H7 (cell line): ENCODE measurements around the gene ABRACL. TPM values are rescaled to one million over a fixed set of nuclear protein-coding genes. Genes with fewer than 3 reads are reported as not detected.

Experiments used
- DNase-seq: peaks from one replicate; pipeline ENCODE4 v3.0.0; 2012
- H3K27me3 ChIP-seq: 2 replicates; pipeline ENCODE4 v1.6.0; 2011; ENCODE audit warnings: mild to moderate bottlenecking, low read length; ENCODE audit not compliant: control insufficient read depth, insufficient read depth
- H3K36me3 ChIP-seq: replicated peaks from 2 replicates; pipeline ENCODE4 v1.5.1; 2011; ENCODE audit warnings: low read length; ENCODE audit not compliant: control insufficient read depth, insufficient read depth
- H3K4me3 ChIP-seq: 2 replicates; pipeline ENCODE4 v1.5.1; 2011; ENCODE audit warnings: low read depth, mild to moderate bottlenecking, control low read depth, low read length, moderate library complexity; ENCODE audit not compliant: insufficient read depth
- total RNA-seq: library from RNA; depleted of rRNA; stranded (reverse); fragments of >200 nt; shearing (Covaris generic); gene quantifications from 2 replicates; pipeline ENCODE4 v1.2.3, GENCODE V29; 2014

ABRACL gene
- total RNA-seq, 1 experiment from 2014 or later = 108 TPM

- H3K4me3 ChIP-seq = no peak overlapping the region
- no peaks in the 10 kb centered on the region for H3K27me3 ChIP-seq
- no peak for DNase-seq
- no peaks in the 10 kb centered on the region for H3K36me3 ChIP-seq
These were observed 31.4 kb upstream of the ABRACL start for GRCh38 chr6:138997136-138997535.

- DNase-seq = no peak
- Histone ChIP-seq H3K4me3 (no peak overlapping the region), H3K36me3 (no peaks in the 10 kb centered on the region), H3K27me3 (no peaks in the 10 kb centered on the region)
These were observed 28.4 kb upstream of the ABRACL start for GRCh38 chr6:138999949-139000725.

GRCh38 chr6:139003751-139004150 is 24.8 kb upstream of the ABRACL start:
- H3K4me3 ChIP-seq = no peak overlapping the region

GRCh38 chr6:139006477-139006876 is 22.1 kb upstream of the ABRACL start:
- Histone ChIP-seq H3K4me3 (no peak overlapping the region), H3K36me3 (no peaks in the 10 kb centered on the region), H3K27me3 (no peaks in the 10 kb centered on the region)
- no peak for DNase-seq

More at GRCh38 chr6:139003751-139004150, 24.8 kb upstream of the ABRACL start:
- no peak for DNase-seq
- Histone ChIP-seq H3K36me3 (no peaks in the 10 kb centered on the region), H3K27me3 (no peaks in the 10 kb centered on the region)

GRCh38 chr6:139007428-139007827 is 21.1 kb upstream of the ABRACL start:
- no peaks in the 10 kb centered on the region for H3K36me3 ChIP-seq
- H3K27me3 ChIP-seq = no peaks in the 10 kb centered on the region
- no peak overlapping the region for H3K4me3 ChIP-seq
- no peak for DNase-seq

GRCh38 chr6:139008117-139008516 is 20.4 kb upstream of the ABRACL start:
- Histone ChIP-seq H3K27me3 (no peaks in the 10 kb centered on the region), H3K36me3 (no peaks in the 10 kb centered on the region), H3K4me3 (no peak overlapping the region)
- no peak for DNase-seq

GRCh38 chr6:139010674-139011073 is 17.9 kb upstream of the ABRACL start:
- H3K36me3 ChIP-seq = no peaks in the 10 kb centered on the region
- DNase-seq = no peak
- no peaks in the 10 kb centered on the region; the same call in 1 of the 2 replicates for H3K27me3 ChIP-seq

GRCh38 chr6:139011980-139012379 is 16.6 kb upstream of the ABRACL start:
- Histone ChIP-seq H3K36me3 (no peaks in the 10 kb centered on the region), H3K4me3 (no peak overlapping the region), H3K27me3 (no peaks in the 10 kb centered on the region; the same call in 1 of the 2 replicates)
- DNase-seq = no peak

More at GRCh38 chr6:139010674-139011073, 17.9 kb upstream of the ABRACL start:
- H3K4me3 ChIP-seq = no peak overlapping the region

- H3K36me3 ChIP-seq = no peaks in the 10 kb centered on the region
- no peak for DNase-seq
- H3K4me3 ChIP-seq = no peak overlapping the region
- H3K27me3 ChIP-seq = no peaks in the 10 kb centered on the region; the same call in 1 of the 2 replicates
These were observed 15.3 kb upstream of the ABRACL start for GRCh38 chr6:139013185-139013800.

GRCh38 chr6:139014945-139015344 is 13.6 kb upstream of the ABRACL start:
- no peaks in the 10 kb centered on the region; the same call in 1 of the 2 replicates for H3K27me3 ChIP-seq
- DNase-seq = no peak
- H3K4me3 ChIP-seq = no peak overlapping the region
- H3K36me3 ChIP-seq = no peaks in the 10 kb centered on the region

GRCh38 chr6:139016337-139017213 is 12.0 kb upstream of the ABRACL start:
- no peak for DNase-seq
- no peak overlapping the region for H3K4me3 ChIP-seq
- H3K27me3 ChIP-seq = no peaks in the 10 kb centered on the region; the same call in 1 of the 2 replicates
- no peaks in the 10 kb centered on the region for H3K36me3 ChIP-seq

GRCh38 chr6:139017227-139017626 is 11.3 kb upstream of the ABRACL start:
- no peak overlapping the region for H3K4me3 ChIP-seq
- H3K27me3 ChIP-seq = no peaks in the 10 kb centered on the region; the same call in 1 of the 2 replicates
- no peaks in the 10 kb centered on the region for H3K36me3 ChIP-seq
- DNase-seq = no peak

GRCh38 chr6:139019722-139020121 is 8.8 kb upstream of the ABRACL start:
- no peaks in the 10 kb centered on the region for H3K36me3 ChIP-seq
- H3K4me3 ChIP-seq = no peak overlapping the region
- no peak for DNase-seq
- no peaks in the 10 kb centered on the region for H3K27me3 ChIP-seq

- Histone ChIP-seq H3K36me3 (no peaks in the 10 kb centered on the region), H3K27me3 (no peaks in the 10 kb centered on the region), H3K4me3 (no peak overlapping the region)
- no peak for DNase-seq
These were observed 7.9 kb upstream of the ABRACL start for GRCh38 chr6:139020689-139021088.
